Body of pancreas (tissue), 4 donors: ENCODE measurements around the gene FCN1. TPM values are rescaled to one million over a fixed set of nuclear protein-coding genes. Genes with fewer than 3 reads are reported as not detected.
A peak's percentile ranks its signal among the peaks of the same experiment; 100 is the strongest.

Experiments used
- ATAC-seq: fragments of 150-250 bp; one replicate; pipeline ENCODE4 v1.9.1; 2016
- DNase-seq, 4 donors: peaks; one replicate each; pipeline ENCODE4 v3.0.0-alpha.2; 2019
- H3K27ac ChIP-seq, 4 donors: fragments of 200-600 bp; sonication (generic); 1 replicate in 3 of 4; 2 replicates in 1 of 4; pipeline versions ENCODE4 v1.5.1 to v1.6.1; 2016 to 2019; ENCODE audit warnings: mild to moderate bottlenecking in 1 of 4, mixed read lengths in 1 of 4, moderate library complexity in 1 of 4
- H3K27me3 ChIP-seq, 2 donors: fragments of 200-600 bp; sonication (generic); one replicate each; pipeline ENCODE4 v1.6.0; 2016; ENCODE audit warnings: mild to moderate bottlenecking in 1 of 2
- H3K36me3 ChIP-seq, 2 donors: fragments of 200-600 bp; sonication (generic); replicated peaks in 1 of 2; 2 replicates each; pipeline ENCODE4 v1.5.1; 2016; ENCODE audit warnings: low read depth in 2 of 2; ENCODE audit not compliant: insufficient read depth in 1 of 2
- H3K4me1 ChIP-seq: fragments of 200-600 bp; sonication (generic); one replicate; pipeline ENCODE4 v1.6.0; 2016
- H3K4me3 ChIP-seq, 2 donors: fragments of 200-600 bp; sonication (generic); 1 replicate in 1 of 2; 2 replicates in 1 of 2; pipeline ENCODE4 v1.5.1; 2016 to 2019
- H3K9me3 ChIP-seq, 3 donors: fragments of 200-600 bp; sonication (generic); 1 replicate in 2 of 3; 2 replicates in 1 of 3; pipeline ENCODE4 v1.5.1; 2016
- CTCF ChIP-seq, 7 experiments: fragments of 450-650 bp in 4 of 7; fragments of 200-600 bp in 3 of 7; sonication (generic) in 3 of 7; IDR thresholded peaks; one replicate each; pipeline ENCODE4 v1.5.1; 2016 to 2019; ENCODE audit warnings: antibody characterized with exemption in 7 of 7
- POLR2A ChIP-seq, 3 donors: fragments of 450-650 bp; IDR thresholded peaks; one replicate each; pipeline ENCODE4 v1.6.1; 2016; ENCODE audit warnings: antibody characterized with exemption in 3 of 3, mild to moderate bottlenecking in 2 of 3
- WGBS, 2 donors: methylation state at CpG; one replicate each; pipeline ENCODE4 v1.1.5; 2017; 5-methylcytosine and 5-hydroxymethylcytosine counted together
- intact Hi-C: fragments of 100-400 bp; cut with DNase I; formaldehyde crosslinking; loops from one replicate; pipeline ENCODE4 v1.15.1; 2023
- total RNA-seq, 2 donors: library from RNA; depleted of rRNA; stranded (reverse); fragments of >200 nt; gene quantifications; one replicate each; pipeline ENCODE4 v1.1.0, GENCODE V29; 2016

Gene FCN1
- total RNA-seq, 2 donors from 2014 or later = not detected

GRCh38 chr9:134942788-134943184 is 25.1 kb upstream of the FCN1 start:
- Histone ChIP-seq H3K4me1 (peaks cover 16% of the 10 kb centered on the region), H3K36me3 (no peaks in the 10 kb centered on the region), H3K4me3 (no peak overlapping the region), H3K9me3 (no peaks in the 10 kb centered on the region), H3K27me3 (no peaks in the 10 kb centered on the region), H3K27ac (no peak overlapping the region)
- ATAC-seq = no peak
- DNase-seq = peak in 2 of 4 donors; percentile 17 to 38
- TF ChIP-seq CTCF (IDR thresholded peaks at IDR 0.05) (no peak), POLR2A (IDR thresholded peaks at IDR 0.05) (no peak)
- intact Hi-C loops = no loop called here
- WGBS, 2 donors = 8 to 14% methylated on average over 8 of the region's 8 CpGs

GRCh38 chr9:134942011-134942787 is 24.5 kb upstream of the FCN1 start:
- no peaks in the 10 kb centered on the region for H3K9me3 ChIP-seq
- no peak for DNase-seq
- TF ChIP-seq POLR2A (IDR thresholded peaks at IDR 0.05) = no peak
- TF ChIP-seq CTCF (IDR thresholded peaks at IDR 0.05) = no peak
- ATAC-seq = no peak
- H3K4me3 ChIP-seq = no peak overlapping the region
- intact Hi-C loops = no loop called here
- no peaks in the 10 kb centered on the region for H3K27me3 ChIP-seq
- no peak overlapping the region for H3K27ac ChIP-seq
- H3K36me3 ChIP-seq = no peaks in the 10 kb centered on the region
- 14 to 23% methylated on average over 23 to 27 of the region's 27 CpGs for WGBS, 2 donors
- H3K4me1 ChIP-seq = peaks cover 16% of the 10 kb centered on the region

DNA sequence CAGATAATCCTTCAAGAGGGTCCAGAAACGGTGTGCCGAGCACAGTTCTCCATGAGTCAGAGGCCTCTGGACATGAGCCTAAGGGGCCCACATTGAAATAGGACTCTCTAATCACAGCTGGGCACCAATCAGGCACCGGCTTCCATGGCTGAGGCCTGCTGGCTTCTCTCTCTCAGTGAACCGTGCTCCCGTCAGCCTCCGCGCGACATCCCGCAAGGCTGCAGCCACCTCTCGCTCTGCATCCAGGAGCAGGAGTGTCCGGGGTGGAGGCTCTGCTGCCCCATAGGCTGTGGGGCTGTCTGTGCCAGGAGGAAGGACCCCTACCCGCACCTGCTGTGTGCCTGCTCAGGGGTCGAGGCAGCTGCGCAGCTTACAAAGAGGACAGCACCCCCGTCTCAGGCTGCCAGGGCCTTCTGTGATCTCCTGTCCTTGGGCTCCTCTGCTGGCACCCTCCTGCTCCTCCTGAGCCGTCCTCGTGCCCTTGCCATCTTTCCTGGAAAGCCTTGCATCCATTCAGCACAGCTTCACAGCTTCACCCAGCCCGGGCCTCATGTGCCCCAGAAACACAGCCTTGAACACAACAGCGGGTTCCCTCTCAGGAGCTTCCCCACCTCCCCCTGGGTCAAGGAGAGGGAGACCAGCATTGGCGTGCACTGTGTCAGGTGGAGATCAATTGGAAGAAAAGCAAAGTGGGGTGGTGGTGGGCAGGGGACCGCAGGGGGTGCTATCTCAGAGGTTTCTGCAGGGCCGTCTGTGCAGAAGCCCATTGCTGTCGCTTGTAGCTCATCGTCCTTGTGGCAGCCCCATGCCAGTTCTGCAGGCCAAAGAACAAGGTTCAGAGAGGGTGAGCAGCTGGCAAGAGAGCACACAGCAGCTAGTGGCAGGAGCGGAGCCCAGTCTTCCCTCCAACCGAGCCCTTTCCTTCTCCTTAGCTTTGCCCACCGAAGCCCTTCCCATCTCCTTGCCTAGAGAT is 22.8 kb upstream of the FCN1 start:
- Histone ChIP-seq H3K36me3 (no peaks in the 10 kb centered on the region), H3K4me3 (no peak overlapping the region), H3K27ac (no peak overlapping the region), H3K4me1 (peaks cover 16% of the 10 kb centered on the region), H3K27me3 (no peaks in the 10 kb centered on the region), H3K9me3 (no peaks in the 10 kb centered on the region)
- ATAC-seq (no peak), DNase-seq (no peak)
- TF ChIP-seq POLR2A (IDR thresholded peaks at IDR 0.05) (no peak), CTCF (IDR thresholded peaks at IDR 0.05) (no peak)
- intact Hi-C loops = no loop called here
- WGBS, 2 donors = 86 to 87% methylated on average over 23 to 27 of the region's 27 CpGs

DNA sequence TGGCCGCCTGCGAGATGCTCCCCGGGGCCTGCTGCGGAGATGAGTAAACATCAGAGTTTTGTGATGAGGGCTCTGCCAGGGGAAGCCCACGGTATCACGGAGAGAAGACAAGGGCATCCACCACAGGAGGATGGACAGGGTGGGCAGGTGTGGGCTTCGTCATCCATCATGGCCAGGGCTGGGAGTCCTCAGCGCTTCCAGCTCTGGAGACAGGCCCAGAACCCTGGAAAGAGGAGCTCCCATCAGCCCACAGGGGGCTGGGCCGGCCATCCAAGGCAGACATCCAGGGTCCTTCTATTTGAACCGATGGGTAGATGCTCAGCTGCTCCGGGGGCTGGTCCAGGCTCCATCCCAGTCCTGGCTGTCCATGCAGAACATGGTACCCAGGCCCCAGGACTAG is 22.1 kb upstream of the FCN1 start:
- Histone ChIP-seq H3K9me3 (no peaks in the 10 kb centered on the region), H3K27me3 (no peaks in the 10 kb centered on the region), H3K27ac (no peak overlapping the region), H3K4me1 (peaks cover 16% of the 10 kb centered on the region), H3K4me3 (no peak overlapping the region), H3K36me3 (no peaks in the 10 kb centered on the region)
- TF ChIP-seq CTCF (IDR thresholded peaks at IDR 0.05) = no peak
- TF ChIP-seq POLR2A (IDR thresholded peaks at IDR 0.05) = no peak
- DNase-seq = no peak
- ATAC-seq = no peak
- intact Hi-C loops = no loop called here
- 73 to 76% methylated on average over 8 to 11 of the region's 11 CpGs for WGBS, 2 donors
